Mesodermal cell (in vitro differentiated cells): Measurements from ENCODE around the gene TIGAR.
A peak's percentile ranks its signal among the peaks of the same experiment; 100 is the strongest.

Experiments used
- H3K27ac ChIP-seq: 2 replicates; pipeline ENCODE4 v1.7.0; 2013; ENCODE audit warnings: mild to moderate bottlenecking, low read depth, low read length, moderate library complexity; ENCODE audit not compliant: severe bottlenecking
- H3K36me3 ChIP-seq: 2 replicates; pipeline ENCODE4 v1.7.1; 2013; ENCODE audit warnings: mild to moderate bottlenecking, low read length, moderate library complexity; ENCODE audit not compliant: control insufficient read depth, insufficient read depth
- H3K4me1 ChIP-seq: one replicate; pipeline ENCODE4 v1.7.1; 2013; ENCODE audit warnings: mild to moderate bottlenecking, low read length; ENCODE audit not compliant: insufficient read depth, control insufficient read depth, poor library complexity, severe bottlenecking
- H3K4me3 ChIP-seq: 2 replicates; pipeline ENCODE4 v1.7.0; 2013; ENCODE audit warnings: low read length, control low read depth, mild to moderate bottlenecking; ENCODE audit not compliant: insufficient read depth, poor library complexity, severe bottlenecking; ENCODE audit errors: extremely low read depth
- H3K9me3 ChIP-seq: 2 replicates; pipeline ENCODE4 v1.7.1; 2013; ENCODE audit warnings: mild to moderate bottlenecking, low read length, moderate library complexity; ENCODE audit not compliant: control insufficient read depth
- WGBS, 2 experiments: methylation state at CpG; one replicate each; pipeline ENCODE4 v1.1.5; 2013; ENCODE audit warnings: missing lambda C conversion rate in 2 of 2; ENCODE audit not compliant: insufficient coverage in 2 of 2; 5-methylcytosine and 5-hydroxymethylcytosine counted together

Gene TIGAR

GRCh38 chr12:4276524-4277204 lies 44.3 kb upstream of the TIGAR start:
- H3K27ac ChIP-seq: peak overlapping the region; percentile 59
- no peaks in the 10 kb centered on the region for H3K9me3 ChIP-seq
- 1 to 7% methylated on average over 6 to 7 of the region's 10 CpGs for WGBS, 2 experiments
- peaks cover 48% of the 10 kb centered on the region for H3K4me1 ChIP-seq
- peak overlapping the region; percentile 99 for H3K4me3 ChIP-seq
- H3K36me3 ChIP-seq: peaks cover 57% of the 10 kb centered on the region

- Histone ChIP-seq H3K27ac (no peak overlapping the region), H3K9me3 (no peaks in the 10 kb centered on the region), H3K4me1 (peaks cover 49% of the 10 kb centered on the region), H3K36me3 (peaks cover 61% of the 10 kb centered on the region), H3K4me3 (peak overlapping the region; percentile 1)
- WGBS, 2 experiments: 27 to 34% methylated on average over 5 of the region's 6 CpGs
Observed at GRCh38 chr12:4277205-4277543, 43.8 kb upstream of the TIGAR start.

- Histone ChIP-seq H3K27ac (no peak overlapping the region), H3K36me3 (peaks cover 68% of the 10 kb centered on the region), H3K4me1 (peaks cover 50% of the 10 kb centered on the region), H3K4me3 (no peak overlapping the region), H3K9me3 (no peaks in the 10 kb centered on the region)
- 80 to 95% methylated on average over 3 of the region's 3 CpGs for WGBS, 2 experiments
Observed at GRCh38 chr12:4277857-4278256, 43.2 kb upstream of the TIGAR start.

GRCh38 chr12:4278329-4279197 lies 42.5 kb upstream of the TIGAR start:
- WGBS, 2 experiments: 74 to 81% methylated on average over 9 to 12 of the region's 15 CpGs
- no peak overlapping the region for H3K4me3 ChIP-seq
- H3K36me3 ChIP-seq: peaks cover 75% of the 10 kb centered on the region
- no peak overlapping the region for H3K27ac ChIP-seq
- H3K4me1 ChIP-seq: peaks cover 50% of the 10 kb centered on the region
- H3K9me3 ChIP-seq: no peaks in the 10 kb centered on the region

- H3K9me3 ChIP-seq: no peaks in the 10 kb centered on the region
- no peak overlapping the region for H3K4me3 ChIP-seq
- peaks cover 50% of the 10 kb centered on the region for H3K4me1 ChIP-seq
- H3K27ac ChIP-seq: no peak overlapping the region
- WGBS, 2 experiments: 92 to 94% methylated on average over 2 to 8 of the region's 10 CpGs
- H3K36me3 ChIP-seq: peaks cover 82% of the 10 kb centered on the region
Observed at GRCh38 chr12:4279198-4279690, 41.8 kb upstream of the TIGAR start.

GRCh38 chr12:4280351-4281163 lies 40.5 kb upstream of the TIGAR start:
- Histone ChIP-seq H3K36me3 (peaks cover 93% of the 10 kb centered on the region), H3K27ac (peak overlapping the region; percentile 45), H3K4me1 (peaks cover 52% of the 10 kb centered on the region), H3K4me3 (no peak overlapping the region), H3K9me3 (no peaks in the 10 kb centered on the region)
- WGBS, 2 experiments: 72 to 75% methylated on average over 5 to 8 of the region's 15 CpGs

- Histone ChIP-seq H3K36me3 (peaks cover 95% of the 10 kb centered on the region), H3K9me3 (no peaks in the 10 kb centered on the region), H3K27ac (no peak overlapping the region), H3K4me1 (peaks cover 50% of the 10 kb centered on the region), H3K4me3 (no peak overlapping the region)
- WGBS, 2 experiments: 96% methylated on average over 12 to 13 of the region's 16 CpGs
Observed at GRCh38 chr12:4281173-4281654, 39.8 kb upstream of the TIGAR start.

GRCh38 chr12:4282103-4282891 lies 38.7 kb upstream of the TIGAR start:
- Histone ChIP-seq H3K4me1 (peaks cover 46% of the 10 kb centered on the region), H3K9me3 (no peaks in the 10 kb centered on the region), H3K4me3 (no peak overlapping the region), H3K36me3 (peaks cover 96% of the 10 kb centered on the region), H3K27ac (no peak overlapping the region)
- 90 to 93% methylated on average over 12 of the region's 16 CpGs for WGBS, 2 experiments

GRCh38 chr12:4282892-4283511 lies 38.0 kb upstream of the TIGAR start:
- H3K27ac ChIP-seq: no peak overlapping the region
- H3K4me3 ChIP-seq: no peak overlapping the region
- H3K36me3 ChIP-seq: peaks cover 96% of the 10 kb centered on the region
- 86 to 92% methylated on average over 6 to 9 of the region's 12 CpGs for WGBS, 2 experiments
- H3K4me1 ChIP-seq: peaks cover 43% of the 10 kb centered on the region
- H3K9me3 ChIP-seq: no peaks in the 10 kb centered on the region
